NB4 (cell line): ENCODE data around the gene SPCS1.

ENCODE experiments used
- CTCF ChIP-seq: IDR thresholded peaks from one replicate; pipeline ENCODE4 v1.5.1; 2012; ENCODE audit warnings: low read depth, low read length
- MYC ChIP-seq: IDR thresholded peaks from 2 replicates; pipeline ENCODE4 v1.6.1; 2011; ENCODE audit warnings: low read depth, low read length
- POLR2A ChIP-seq: IDR thresholded peaks from 2 replicates; pipeline ENCODE4 v1.6.1; 2011; ENCODE audit warnings: mild to moderate bottlenecking; ENCODE audit not compliant: insufficient read length; ENCODE audit errors: extremely low read depth
- TF ChIP-seq, protein P1 (sequence below): IDR thresholded peaks from 2 replicates; pipeline ENCODE4 v1.6.1; 2011; ENCODE audit warnings: low read depth, low read length

- TF ChIP-seq CTCF = no peak
- no peak for TF ChIP-seq POLR2A
- TF ChIP-seq, protein P1, sequence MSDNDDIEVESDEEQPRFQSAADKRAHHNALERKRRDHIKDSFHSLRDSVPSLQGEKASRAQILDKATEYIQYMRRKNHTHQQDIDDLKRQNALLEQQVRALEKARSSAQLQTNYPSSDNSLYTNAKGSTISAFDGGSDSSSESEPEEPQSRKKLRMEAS = no peak
- TF ChIP-seq MYC = no peak
Observed at GRCh38 chr3:52739730-52740129, 33.8 kb downstream of the SPCS1 start.
